GM12873 (cell line): Measurements from ENCODE around the gene DDX39A.

Experiments
- CTCF ChIP-seq: IDR thresholded peaks from 2 replicates; pipeline ENCODE4 v1.5.1; 2012; ENCODE audit warnings: low read depth, mild to moderate bottlenecking, moderate library complexity, low read length, control low read depth; ENCODE audit not compliant: insufficient read depth; ENCODE audit errors: missing control alignments

Gene DDX39A

DNA sequence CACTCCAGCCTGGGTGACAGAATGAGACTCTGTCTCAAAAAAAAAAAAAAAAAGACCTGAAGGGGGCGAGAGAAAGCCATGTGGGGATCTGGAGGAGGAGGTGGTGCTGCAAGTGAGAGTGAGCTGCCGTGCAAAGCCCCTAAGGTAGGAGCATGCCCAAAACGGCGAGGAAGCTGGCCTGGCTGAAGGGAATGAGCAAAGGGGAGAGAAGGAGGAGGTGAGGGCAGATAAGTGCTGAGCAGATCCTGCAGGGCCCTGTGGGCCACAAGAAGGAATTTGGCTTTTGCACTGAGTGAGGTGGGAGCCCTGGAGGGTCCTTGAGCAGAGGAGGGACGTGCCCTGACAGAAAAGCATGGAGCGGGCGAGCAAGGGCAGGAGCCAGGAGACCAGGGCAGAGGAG is 57.3 kb downstream of the DDX39A start:
- peak; percentile 51 for TF ChIP-seq CTCF
